ENCODE measurements around the gene HSPA6.
"Not testable (repeated sequence)": the region's sequence is repeated elsewhere in the genome, so short reads cannot be mapped to it uniquely, and the experiment has no call there.

The HSPA6 gene

DNA sequence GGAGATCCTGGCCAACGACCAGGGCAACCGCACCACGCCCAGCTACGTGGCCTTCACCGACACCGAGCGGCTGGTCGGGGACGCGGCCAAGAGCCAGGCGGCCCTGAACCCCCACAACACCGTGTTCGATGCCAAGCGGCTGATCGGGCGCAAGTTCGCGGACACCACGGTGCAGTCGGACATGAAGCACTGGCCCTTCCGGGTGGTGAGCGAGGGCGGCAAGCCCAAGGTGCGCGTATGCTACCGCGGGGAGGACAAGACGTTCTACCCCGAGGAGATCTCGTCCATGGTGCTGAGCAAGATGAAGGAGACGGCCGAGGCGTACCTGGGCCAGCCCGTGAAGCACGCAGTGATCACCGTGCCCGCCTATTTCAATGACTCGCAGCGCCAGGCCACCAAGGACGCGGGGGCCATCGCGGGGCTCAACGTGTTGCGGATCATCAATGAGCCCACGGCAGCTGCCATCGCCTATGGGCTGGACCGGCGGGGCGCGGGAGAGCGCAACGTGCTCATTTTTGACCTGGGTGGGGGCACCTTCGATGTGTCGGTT is 477 bp downstream of the HSPA6 start:
- Histone ChIP-seq H3K4me3 (peak overlapping the region; percentile 85), H3K27ac (peak overlapping the region; percentile 50 to 69)
- DNase-seq (ENCODE audit: low spot score), result not testable (repeated sequence)

DNA sequence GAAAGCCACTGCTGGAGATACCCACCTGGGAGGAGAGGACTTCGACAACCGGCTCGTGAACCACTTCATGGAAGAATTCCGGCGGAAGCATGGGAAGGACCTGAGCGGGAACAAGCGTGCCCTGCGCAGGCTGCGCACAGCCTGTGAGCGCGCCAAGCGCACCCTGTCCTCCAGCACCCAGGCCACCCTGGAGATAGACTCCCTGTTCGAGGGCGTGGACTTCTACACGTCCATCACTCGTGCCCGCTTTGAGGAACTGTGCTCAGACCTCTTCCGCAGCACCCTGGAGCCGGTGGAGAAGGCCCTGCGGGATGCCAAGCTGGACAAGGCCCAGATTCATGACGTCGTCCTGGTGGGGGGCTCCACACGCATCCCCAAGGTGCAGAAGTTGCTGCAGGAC is 981 bp downstream of the HSPA6 start:
- Histone ChIP-seq H3K27ac (peak overlapping the region in 1 of 2 donors; percentile 69), H3K4me3 (peak overlapping the region; percentile 85)
- not testable (repeated sequence) for DNase-seq (ENCODE audit: low spot score)

DNA sequence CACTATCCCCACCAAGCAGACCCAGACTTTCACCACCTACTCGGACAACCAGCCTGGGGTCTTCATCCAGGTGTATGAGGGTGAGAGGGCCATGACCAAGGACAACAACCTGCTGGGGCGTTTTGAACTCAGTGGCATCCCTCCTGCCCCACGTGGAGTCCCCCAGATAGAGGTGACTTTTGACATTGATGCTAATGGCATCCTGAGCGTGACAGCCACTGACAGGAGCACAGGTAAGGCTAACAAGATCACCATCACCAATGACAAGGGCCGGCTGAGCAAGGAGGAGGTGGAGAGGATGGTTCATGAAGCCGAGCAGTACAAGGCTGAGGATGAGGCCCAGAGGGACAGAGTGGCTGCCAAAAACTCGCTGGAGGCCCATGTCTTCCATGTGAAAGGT is 1.6 kb downstream of the HSPA6 start:
- DNase-seq (ENCODE audit: low spot score); H3K4me3 ChIP-seq; H3K27ac ChIP-seq: not testable (repeated sequence)

DNA sequence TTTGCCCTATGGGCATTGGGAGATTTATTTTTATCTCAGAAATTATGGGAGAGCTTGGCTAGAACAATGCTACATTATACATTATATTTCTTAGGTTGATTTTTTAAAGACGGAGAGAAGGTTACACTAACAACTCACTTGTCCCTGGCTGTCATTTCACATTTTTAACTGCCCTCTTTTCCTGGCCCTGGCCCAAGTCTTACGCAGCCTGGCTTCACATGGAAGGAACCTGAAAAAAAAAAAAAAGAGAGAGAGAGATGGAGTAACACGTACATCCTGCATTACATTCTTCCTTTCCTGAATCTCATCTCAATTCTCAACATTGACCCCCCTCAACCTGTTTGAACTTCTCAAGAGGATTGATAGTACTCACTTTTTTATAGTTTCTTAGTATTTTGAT is 4.2 kb downstream of the HSPA6 start:
- not testable (repeated sequence) for DNase-seq (ENCODE audit: low spot score); H3K27ac ChIP-seq; H3K4me3 ChIP-seq

DNA sequence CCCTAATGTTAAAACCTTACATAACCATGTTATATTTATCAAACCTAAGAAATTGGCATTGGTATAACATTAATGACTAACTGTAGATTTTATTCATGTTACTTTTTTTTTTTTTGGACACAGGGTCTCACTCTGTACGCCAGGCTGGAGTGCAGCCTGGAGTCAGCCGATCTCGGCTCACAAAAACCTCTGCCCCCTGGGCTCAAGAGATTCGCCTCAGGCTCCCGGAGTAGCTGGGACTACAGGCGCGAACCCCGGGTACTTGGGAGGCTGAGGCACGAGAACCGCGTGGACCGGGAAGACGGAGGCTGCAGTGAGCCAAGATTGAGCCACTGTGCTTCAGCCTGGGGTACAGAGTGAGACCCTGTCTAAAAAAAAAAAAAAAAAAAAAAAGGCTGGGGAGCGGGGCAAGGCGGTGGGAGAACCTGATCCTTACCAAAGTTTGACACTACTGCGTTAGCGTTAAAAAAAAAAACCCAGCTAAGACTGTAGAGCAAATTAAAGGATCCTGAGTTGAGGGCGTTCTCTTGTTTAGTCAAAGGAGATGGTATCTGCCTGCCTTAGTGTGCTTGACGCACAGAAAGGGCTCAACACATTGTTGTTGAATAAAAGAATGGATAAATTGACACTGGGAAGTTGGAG is 5.2 kb downstream of the HSPA6 start:
- not testable (repeated sequence) for DNase-seq (ENCODE audit: low spot score)
- H3K27ac ChIP-seq, result peak overlapping the region in 1 of 2 donors; percentile 89
- peak overlapping the region; percentile 78 for H3K4me3 ChIP-seq

DNA sequence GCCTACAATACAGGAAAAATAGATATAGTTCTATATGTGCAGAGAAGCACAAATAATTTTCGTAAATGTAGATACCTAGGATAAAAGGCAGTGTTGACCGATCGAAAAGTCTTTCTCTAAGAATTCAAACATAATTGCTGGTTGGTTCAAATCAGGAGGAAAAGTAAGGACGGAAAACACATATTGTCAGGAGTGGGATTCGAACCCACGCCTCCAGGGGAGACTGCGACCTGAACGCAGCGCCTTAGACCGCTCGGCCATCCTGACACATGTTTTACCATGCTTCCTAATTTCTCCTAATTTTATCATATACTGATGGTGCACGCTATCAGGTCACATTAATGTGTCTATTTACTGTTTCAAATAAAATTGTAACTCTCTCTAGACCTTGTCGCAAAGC is 5.8 kb downstream of the HSPA6 start:
- not testable (repeated sequence) for DNase-seq (ENCODE audit: low spot score)
- peak overlapping the region; percentile 78 for H3K4me3 ChIP-seq
- peak overlapping the region; percentile 72 to 89 for H3K27ac ChIP-seq

DNA sequence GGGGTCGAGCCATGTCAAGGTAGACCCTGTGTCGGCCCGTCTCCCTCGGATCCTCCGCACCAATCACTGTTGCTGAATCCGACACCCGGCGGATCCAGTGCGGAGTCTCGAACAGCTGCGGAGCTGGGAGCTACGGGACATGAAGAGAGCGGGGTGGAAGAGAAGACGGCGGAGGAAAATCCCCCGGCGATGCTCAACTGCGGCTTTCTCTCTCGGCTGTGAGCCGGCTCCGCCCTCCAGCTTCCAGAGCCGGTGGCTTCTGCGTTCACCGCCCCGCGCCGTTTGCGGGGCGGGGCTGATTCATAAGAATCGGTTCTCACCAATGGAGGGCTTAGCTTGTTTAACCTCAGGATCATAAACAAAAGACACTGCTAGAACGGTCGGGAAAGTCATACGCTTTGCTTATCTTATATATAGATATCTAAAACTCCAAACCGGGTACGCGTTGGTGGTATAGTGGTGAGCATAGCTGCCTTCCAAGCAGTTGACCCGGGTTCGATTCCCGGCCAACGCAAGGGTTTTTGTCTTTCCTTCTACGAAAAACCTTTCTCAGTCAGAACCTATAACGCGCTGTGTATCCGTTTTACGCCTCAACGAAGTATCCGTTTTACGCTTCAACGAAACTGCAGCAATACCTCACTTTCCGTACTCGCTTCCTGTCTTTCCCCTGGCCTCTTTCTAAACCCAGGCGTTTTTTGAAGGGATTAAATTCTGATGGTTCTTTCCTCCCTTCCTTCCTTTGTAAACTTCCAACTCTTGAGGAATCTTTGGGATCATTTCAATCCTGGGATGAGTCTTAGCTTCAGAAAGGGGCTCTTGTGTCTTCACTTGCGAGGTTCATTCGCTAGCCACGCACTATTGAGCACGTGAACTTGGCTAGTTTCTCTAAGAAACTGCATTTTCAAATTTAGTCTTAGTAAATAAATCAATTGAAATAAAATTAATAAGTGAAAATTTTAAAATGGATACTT is 6.6 kb downstream of the HSPA6 start:
- peak overlapping the region; percentile 72 to 89 for H3K27ac ChIP-seq
- DNase-seq (ENCODE audit: low spot score), result peak; percentile 85
- peak overlapping the region; percentile 78 for H3K4me3 ChIP-seq

DNA sequence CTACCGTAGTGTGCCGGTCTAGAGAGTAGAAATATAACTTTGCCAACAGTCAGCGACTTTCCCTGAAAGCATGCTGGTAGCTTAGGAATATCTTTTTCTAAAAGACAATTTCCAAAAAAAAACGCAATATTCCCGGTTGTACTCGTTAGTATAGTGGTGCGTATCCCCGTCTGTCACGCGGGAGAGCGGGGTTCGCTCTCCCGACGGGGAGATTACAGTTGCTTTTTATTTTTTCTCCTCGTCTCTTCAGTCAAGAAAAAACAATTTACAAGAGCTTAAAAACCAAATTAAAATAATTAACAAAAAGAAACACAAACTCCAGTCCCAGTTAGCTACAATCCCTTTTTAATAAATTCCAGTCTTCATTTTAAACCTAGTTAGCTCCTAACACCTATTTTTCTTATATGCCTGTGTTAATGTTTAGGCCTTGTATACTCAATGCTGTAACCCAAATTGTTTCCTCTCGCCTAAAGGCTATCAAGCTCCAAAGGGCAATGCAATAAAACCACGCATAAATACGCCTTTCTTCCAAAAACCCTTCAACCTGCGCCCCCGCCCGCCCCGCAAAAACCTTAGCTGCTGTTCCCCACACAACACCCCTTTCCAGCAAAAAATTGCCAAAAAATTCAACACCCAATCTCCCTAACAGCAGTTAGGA is 7.8 kb downstream of the HSPA6 start:
- H3K4me3 ChIP-seq, result peak overlapping the region; percentile 30
- no peak for DNase-seq (ENCODE audit: low spot score)
- H3K27ac ChIP-seq, result peak overlapping the region; percentile 67 to 80
- TF ChIP-seq, protein P1, sequence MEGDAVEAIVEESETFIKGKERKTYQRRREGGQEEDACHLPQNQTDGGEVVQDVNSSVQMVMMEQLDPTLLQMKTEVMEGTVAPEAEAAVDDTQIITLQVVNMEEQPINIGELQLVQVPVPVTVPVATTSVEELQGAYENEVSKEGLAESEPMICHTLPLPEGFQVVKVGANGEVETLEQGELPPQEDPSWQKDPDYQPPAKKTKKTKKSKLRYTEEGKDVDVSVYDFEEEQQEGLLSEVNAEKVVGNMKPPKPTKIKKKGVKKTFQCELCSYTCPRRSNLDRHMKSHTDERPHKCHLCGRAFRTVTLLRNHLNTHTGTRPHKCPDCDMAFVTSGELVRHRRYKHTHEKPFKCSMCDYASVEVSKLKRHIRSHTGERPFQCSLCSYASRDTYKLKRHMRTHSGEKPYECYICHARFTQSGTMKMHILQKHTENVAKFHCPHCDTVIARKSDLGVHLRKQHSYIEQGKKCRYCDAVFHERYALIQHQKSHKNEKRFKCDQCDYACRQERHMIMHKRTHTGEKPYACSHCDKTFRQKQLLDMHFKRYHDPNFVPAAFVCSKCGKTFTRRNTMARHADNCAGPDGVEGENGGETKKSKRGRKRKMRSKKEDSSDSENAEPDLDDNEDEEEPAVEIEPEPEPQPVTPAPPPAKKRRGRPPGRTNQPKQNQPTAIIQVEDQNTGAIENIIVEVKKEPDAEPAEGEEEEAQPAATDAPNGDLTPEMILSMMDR (IDR thresholded peaks at IDR 0.05), result no peak

DNA sequence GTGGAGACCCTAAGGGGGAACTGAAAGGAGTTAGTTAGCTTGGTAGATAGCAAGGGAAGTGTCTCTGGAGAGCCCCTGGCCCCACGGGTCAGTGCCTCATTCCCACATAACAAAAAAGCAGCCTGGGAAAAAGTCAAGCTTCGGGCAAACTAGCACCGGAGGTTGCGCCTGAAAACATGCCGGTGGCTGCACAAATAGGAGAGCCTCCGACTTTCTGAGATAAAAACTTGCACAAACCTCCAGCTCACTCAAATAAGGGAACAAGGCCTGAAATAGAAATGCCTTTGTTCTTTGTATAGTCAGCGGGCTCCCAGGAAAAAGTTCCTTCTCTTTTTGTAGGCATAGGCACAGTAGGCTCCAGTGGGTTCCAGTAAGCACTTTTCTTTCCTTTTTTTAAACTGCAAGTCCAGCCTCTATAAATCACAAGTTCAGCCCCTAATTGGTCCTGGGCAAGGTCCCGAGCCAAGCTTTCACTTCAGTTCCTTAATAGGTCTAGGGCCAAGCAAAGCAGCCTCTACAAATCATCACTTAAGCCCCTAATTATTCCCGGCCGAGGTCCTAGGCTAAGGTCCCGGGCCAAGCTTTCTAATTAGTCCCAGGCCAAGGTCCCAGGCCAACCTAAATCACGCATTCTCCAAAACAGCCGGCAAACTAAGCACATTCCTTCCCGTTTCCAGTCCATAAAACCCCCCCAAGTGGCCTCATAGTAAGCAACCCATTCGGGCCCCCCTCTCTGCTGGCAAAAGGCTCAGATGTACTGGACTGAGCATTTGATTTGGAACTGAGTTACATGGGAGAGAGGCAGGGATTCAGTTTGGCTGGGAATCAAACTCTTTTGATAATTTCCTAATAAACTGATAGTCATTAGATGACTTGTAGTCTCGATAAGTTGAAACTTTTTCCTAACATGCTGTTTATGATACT is 8.6 kb downstream of the HSPA6 start:
- DNase-seq (ENCODE audit: low spot score), result not testable (repeated sequence)
- H3K27ac ChIP-seq, result peak overlapping the region; percentile 67 to 80
- H3K4me3 ChIP-seq, result peak overlapping the region; percentile 30

DNA sequence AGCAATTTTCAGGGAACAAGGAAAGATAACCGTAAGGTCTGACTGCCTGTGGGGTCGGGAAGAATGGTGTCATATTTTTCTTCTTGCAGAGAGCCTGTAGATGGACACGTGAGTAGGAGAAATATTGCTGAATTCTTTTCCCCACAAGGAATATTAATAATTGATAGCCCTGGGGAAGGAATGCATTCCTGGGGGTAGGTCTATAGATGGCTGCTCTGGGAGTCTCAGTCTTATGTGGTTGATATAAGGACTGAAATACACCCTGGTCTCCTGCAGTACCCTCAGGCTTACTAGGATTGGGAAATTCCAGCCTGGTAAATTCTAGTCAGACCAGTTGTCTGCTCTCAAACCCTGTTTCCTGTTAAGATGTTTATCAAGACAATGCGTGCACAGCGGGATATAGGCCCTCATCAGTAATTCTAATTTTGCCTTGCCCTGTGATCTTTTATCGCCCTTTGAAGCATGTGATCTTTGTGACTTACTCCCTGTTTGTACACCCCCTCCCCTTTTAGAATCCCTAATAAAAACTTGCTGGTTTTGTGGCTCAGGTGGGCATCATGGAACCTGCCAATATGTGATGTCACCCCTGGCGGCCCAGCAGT is 12.8 kb downstream of the HSPA6 start:
- not testable (repeated sequence) for DNase-seq (ENCODE audit: low spot score); H3K27ac ChIP-seq; H3K4me3 ChIP-seq

DNA sequence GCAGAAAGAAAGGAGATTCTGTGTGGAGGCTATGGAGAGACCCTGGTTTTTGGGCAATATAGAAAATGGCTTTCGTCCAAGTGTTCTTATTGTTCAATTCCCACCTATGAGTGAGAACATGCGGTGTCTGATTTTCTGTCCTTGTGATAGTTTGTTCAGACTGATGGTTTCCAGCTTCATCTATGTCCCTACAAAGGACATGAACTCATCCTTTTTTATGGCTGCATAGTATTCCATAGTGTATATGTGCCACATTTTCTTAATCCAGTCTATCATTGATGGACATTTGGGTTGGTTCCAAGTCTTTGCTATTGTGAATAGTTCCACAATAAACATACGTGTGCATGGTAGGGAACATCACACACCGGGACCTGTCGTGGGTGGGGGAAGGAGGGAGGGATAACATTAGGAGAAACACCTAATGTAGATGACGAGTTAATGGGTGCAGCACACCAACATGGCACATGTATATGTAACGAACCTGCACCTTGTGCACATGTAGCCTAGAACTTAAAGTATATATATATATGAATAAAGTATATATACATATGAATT is 14.7 kb downstream of the HSPA6 start:
- not testable (repeated sequence) for H3K4me3 ChIP-seq, H3K27ac ChIP-seq

DNA sequence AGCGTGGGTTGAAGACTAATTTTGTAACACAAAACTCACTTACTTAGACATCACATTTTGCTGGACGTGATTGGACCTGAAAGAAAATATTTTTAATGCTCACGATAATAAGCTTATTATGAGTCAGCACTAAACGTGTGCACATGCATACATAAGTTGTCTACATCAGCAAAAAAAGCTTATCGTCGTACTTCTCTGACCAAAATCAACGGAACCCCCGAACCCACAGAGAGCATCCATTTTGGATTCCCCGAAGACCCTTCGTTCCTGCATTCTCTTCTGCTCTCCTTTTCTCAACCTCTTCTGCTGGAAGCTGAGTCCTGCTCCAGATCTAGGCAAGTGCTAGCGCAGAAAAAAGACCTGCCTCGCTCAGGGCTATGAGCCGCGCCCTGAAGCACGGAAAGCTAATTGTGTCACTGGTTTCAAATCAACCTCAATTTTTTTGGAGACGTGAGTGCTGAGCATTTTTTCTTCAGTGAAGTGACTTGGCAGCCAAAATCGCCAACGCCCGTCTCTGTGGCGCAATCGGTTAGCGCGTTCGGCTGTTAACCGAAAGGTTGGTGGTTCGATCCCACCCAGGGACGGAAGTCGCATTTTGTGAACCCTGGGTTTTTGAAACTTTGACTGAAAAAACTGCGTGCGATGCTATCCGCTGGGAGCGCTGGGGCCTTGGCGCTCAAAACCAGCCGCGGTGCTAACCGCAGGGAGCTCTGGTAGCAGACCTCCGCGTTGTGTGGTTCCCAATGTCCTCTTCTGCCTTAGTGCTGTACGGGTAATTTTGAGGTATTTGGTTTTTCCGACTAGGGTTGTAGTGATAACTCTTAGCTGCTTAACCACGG is 15.6 kb downstream of the HSPA6 start:
- peak overlapping the region; percentile 53 to 55 for H3K27ac ChIP-seq
- not testable (repeated sequence) for DNase-seq (ENCODE audit: low spot score)
- peak overlapping the region; percentile 66 for H3K4me3 ChIP-seq

More for the DNA sequence above, 14.7 kb downstream of the HSPA6 start:
- not testable (repeated sequence) for DNase-seq (ENCODE audit: low spot score)

DNA sequence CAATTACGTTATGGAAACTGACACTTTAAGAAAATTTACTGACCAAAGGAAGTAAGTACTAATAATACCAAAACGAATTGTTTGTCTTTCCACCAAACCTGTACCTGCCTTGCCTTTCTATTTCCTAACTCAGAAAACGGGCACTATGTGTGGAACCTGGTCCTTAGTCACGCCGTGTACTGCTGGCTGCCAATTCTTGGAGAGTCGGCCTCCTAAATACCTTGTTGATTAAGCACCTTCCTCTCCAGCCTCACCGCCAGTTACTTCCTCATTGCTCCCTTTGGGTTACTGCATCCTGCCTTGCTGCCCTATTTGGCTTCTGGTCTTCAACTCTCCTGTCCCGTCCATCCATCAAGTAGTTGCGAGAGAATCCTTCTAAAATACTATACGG is 16.2 kb downstream of the HSPA6 start:
- peak overlapping the region; percentile 66 for H3K4me3 ChIP-seq
- peak overlapping the region in 1 of 2 donors; percentile 55 for H3K27ac ChIP-seq
- DNase-seq (ENCODE audit: low spot score), result not testable (repeated sequence)

DNA sequence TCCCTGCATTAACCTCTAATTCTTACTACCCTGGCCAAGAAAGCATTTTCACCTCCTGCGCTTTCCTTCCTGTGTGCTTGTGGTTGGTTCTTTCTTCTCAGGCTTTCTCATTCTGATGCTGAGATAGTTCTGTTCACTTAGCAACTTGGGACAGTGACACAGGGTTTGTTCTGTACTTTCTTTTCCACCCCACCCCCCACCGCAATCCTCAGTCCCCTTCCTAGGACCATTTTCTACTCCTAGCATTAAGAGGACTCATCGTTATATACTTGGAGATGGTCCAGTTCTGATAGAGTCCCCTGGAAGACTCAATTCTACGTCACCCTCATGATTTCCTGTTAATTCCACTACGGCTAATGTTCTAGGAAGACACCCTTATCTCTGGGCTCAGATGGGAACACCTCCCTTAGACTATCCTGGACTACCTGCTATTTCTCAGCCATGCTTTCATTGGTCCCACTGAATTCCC is 17.8 kb downstream of the HSPA6 start:
- H3K4me3 ChIP-seq; H3K27ac ChIP-seq; DNase-seq (ENCODE audit: low spot score): not testable (repeated sequence)

DNA sequence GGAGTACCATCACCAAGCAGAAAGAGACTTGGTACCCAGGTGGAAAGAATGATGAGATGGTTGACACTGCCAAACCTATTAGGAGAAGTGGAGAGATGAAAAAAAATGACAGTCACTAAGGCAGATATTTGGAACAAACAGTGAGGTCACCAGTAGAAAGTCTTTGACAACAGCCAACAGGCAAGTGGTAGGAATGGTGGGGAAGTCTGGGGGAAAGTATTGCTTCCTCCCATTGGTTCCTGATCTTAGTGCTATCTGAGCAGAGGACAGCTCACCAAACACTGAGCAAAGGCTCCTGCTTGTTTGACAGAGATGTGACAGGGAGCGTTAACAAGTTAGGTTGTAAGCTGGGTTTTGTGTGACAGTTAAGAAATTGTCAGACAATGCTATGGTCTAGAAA is 18.8 kb downstream of the HSPA6 start:
- H3K4me3 ChIP-seq; H3K27ac ChIP-seq; DNase-seq (ENCODE audit: low spot score): not testable (repeated sequence)
